MCF 10A (cell line): ENCODE measurements around the gene RAMACL. TPM values are rescaled to one million over a fixed set of nuclear protein-coding genes. Genes with fewer than 3 reads are reported as not detected.
"Not testable (repeated sequence)": the region's sequence is repeated elsewhere in the genome, so short reads cannot be mapped to it uniquely, and the experiment has no call there.

Experiments used
- BruUV-seq: library from RNA; stranded (reverse); fragments of 400-500 nt; replicated peaks from 2 replicates; lab custom pipeline; 2021; lab: Mats Ljungman, UMichigan
- CTCF ChIA-PET: fragments of 300-600 bp; sonication (Branson Sonifier 250); formaldehyde crosslinking; extraction: SDS; loops from one replicate; lab custom pipeline; 2021; ENCODE audit warnings: antibody characterized with exemption, inconsistent platforms; lab: Yijun Ruan, JAX
- POLR2A ChIA-PET: fragments of 300-600, 350-650 bp; sonication (Branson Sonifier 250); formaldehyde crosslinking; extraction: SDS; loops from one replicate; lab custom pipeline; 2020; ENCODE audit warnings: antibody characterized with exemption, inconsistent platforms; lab: Yijun Ruan, JAX
- DNase-seq: peaks from one replicate; pipeline ENCODE4 v3.0.0-alpha.2; 2018; ENCODE audit not compliant: unreplicated experiment
- H3K27ac Mint-ChIP-seq: one replicate; pipeline ENCODE4 v1.8.0; 2022; ENCODE audit warnings: mild to moderate bottlenecking, low read depth, mixed read lengths; ENCODE audit not compliant: unreplicated experiment
- H3K27me3 Mint-ChIP-seq: one replicate; pipeline ENCODE4 v1.8.0; 2022; ENCODE audit warnings: mixed read lengths; ENCODE audit not compliant: insufficient read depth, unreplicated experiment
- H3K36me3 Mint-ChIP-seq: one replicate; pipeline ENCODE4 v1.8.0; 2022; ENCODE audit warnings: mild to moderate bottlenecking, moderate library complexity, mixed read lengths; ENCODE audit not compliant: insufficient read depth, unreplicated experiment
- H3K4me1 Mint-ChIP-seq: one replicate; pipeline ENCODE4 v1.8.0; 2022; ENCODE audit warnings: mixed read lengths; ENCODE audit not compliant: insufficient read depth, unreplicated experiment
- H3K4me3 Mint-ChIP-seq: one replicate; pipeline ENCODE4 v1.8.0; 2022; ENCODE audit warnings: mild to moderate bottlenecking, moderate library complexity, mixed read lengths; ENCODE audit not compliant: unreplicated experiment
- H3K9me3 Mint-ChIP-seq: one replicate; pipeline ENCODE4 v1.8.0; 2022; ENCODE audit warnings: mixed read lengths; ENCODE audit not compliant: unreplicated experiment
- intact Hi-C: fragments of 100-400 bp; cut with micrococcal nuclease; formaldehyde crosslinking; loops from 2 replicates; pipeline ENCODE4 v1.14.1; 2022
- total RNA-seq: library from RNA; stranded (reverse); gene quantifications from 2 replicates; pipeline ENCODE4 v1.2.3, GENCODE V29; 2022
- TF ChIP-seq, protein P1 (sequence below): fragments of 200-600 bp; IDR thresholded peaks from one replicate; pipeline ENCODE4 v1.8.0; 2022; ENCODE audit warnings: antibody characterized with exemption, mild to moderate bottlenecking; ENCODE audit not compliant: unreplicated experiment

Gene RAMACL
- total RNA-seq, 1 experiment from 2014 or later, result 5.3 TPM

DNA sequence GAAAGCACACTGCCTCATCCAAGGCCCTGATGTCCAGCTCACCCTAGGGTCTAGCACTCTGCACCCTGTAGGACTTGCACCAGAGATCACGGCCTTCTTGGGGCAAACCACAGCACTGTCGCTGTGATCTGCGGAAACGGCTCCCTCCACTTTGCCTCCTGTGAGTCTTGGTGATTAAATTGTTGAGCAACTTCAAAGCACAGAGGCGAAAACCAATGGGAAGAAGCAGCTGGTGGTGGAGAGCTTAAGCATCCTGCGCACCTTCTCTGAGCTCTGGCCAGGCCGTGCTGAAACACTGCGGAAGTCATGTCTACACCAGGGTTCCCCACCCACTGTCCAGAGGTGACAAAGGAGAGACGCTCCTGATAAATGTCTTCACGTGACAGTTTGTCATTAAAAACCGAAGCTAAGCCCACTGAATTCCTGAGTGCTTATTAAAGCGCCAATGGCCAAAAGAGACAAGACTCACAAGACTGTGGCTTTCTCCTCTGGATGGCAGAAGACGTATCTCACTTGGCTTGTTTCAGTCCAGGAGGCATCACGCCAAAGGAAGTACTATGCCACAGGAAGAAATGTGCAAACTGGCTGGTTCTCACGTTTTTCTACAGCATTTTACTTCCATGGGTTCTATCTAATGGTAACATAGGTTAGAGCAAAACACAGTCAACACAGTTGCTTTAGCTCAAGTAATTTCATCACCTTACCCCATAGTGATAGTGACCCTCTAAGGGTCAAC, 3.1 kb downstream of the RAMACL start:
- ChIA-PET CTCF (interaction anchor here (0.6 kb wide), 1 partner anchor 35 kb away, joined by 3 read pairs; no protein-coding TSS in a partner anchor), POLR2A (interaction anchor here (0.9 to 1.5 kb wide), 3 partner anchors 10 to 16 kb away, joined by 3 to 11 read pairs (median 3); no protein-coding TSS in a partner anchor)
- Mint-ChIP-seq H3K27me3 (no peaks in the 10 kb centered on the region), H3K27ac (peak overlapping the region; percentile 19), H3K36me3 (peaks cover 43% of the 10 kb centered on the region), H3K4me1 (peaks cover 10% of the 10 kb centered on the region), H3K4me3 (no peak overlapping the region), H3K9me3 (no peaks in the 10 kb centered on the region)
- TF ChIP-seq, protein P1, sequence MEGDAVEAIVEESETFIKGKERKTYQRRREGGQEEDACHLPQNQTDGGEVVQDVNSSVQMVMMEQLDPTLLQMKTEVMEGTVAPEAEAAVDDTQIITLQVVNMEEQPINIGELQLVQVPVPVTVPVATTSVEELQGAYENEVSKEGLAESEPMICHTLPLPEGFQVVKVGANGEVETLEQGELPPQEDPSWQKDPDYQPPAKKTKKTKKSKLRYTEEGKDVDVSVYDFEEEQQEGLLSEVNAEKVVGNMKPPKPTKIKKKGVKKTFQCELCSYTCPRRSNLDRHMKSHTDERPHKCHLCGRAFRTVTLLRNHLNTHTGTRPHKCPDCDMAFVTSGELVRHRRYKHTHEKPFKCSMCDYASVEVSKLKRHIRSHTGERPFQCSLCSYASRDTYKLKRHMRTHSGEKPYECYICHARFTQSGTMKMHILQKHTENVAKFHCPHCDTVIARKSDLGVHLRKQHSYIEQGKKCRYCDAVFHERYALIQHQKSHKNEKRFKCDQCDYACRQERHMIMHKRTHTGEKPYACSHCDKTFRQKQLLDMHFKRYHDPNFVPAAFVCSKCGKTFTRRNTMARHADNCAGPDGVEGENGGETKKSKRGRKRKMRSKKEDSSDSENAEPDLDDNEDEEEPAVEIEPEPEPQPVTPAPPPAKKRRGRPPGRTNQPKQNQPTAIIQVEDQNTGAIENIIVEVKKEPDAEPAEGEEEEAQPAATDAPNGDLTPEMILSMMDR, result no peak
- no peak for DNase-seq
- intact Hi-C loops, result no loop called here
- no TSS peak for BruUV-seq

DNA sequence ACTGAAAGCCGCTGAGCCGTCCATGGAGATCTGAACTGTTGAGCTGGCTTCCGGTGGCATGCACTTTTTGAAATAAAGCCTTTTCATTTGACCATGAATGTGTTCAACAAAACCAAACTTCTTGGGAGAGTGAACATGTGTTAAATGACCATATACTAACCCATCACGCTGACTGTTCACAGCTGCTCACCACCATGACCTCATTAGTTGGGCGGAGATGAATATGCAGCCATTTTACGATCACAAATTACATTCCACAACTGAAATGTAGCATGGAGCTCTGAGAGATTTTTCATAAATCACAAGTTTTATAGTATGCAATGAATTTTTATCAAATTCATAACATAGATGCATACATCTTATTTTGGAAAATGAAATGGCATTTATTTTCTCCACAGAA, 4.2 kb downstream of the RAMACL start:
- no peak overlapping the region for H3K27ac Mint-ChIP-seq
- no peak overlapping the region for H3K4me3 Mint-ChIP-seq
- POLR2A ChIA-PET, result interaction anchor here (1.3 kb wide), 1 partner anchor 15 kb away, joined by 3 read pairs; no protein-coding TSS in a partner anchor
- H3K36me3 Mint-ChIP-seq, result peaks cover 39% of the 10 kb centered on the region
- H3K27me3 Mint-ChIP-seq, result no peaks in the 10 kb centered on the region
- H3K4me1 Mint-ChIP-seq, result peaks cover 10% of the 10 kb centered on the region
- CTCF ChIA-PET, result no interaction called here
- TF ChIP-seq, protein P1, result no peak
- no peak for DNase-seq
- intact Hi-C loops, result no loop called here
- no peaks in the 10 kb centered on the region for H3K9me3 Mint-ChIP-seq
- no TSS peak for BruUV-seq

DNA sequence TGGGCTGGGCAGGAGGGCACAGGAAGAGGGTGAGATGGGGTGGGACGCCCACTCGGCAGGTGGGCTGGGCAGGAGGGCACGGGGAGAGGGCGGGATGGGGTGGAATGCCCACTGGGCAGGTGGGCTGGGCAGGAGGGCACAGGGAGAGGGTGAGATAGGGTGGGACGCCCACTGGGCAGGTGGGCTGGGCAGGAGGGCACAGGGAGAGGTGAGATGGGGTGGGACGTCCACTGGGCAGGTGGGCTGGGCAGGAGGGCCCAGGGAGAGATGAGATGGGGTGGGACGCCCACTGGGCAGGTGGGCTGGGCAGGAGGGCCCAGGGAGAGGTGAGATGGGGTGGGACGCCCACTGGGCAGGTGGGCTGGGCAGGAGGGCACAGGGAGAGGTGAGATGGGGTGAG, 4.7 kb downstream of the RAMACL start:
- intact Hi-C loops, CTCF ChIA-PET, H3K27me3 Mint-ChIP-seq, H3K27ac Mint-ChIP-seq, H3K4me3 Mint-ChIP-seq, H3K9me3 Mint-ChIP-seq, BruUV-seq, DNase-seq: not testable (repeated sequence)
- Mint-ChIP-seq H3K36me3 (peaks cover 39% of the 10 kb centered on the region), H3K4me1 (peaks cover 10% of the 10 kb centered on the region)
- POLR2A ChIA-PET, result interaction anchor here (1.3 kb wide), 1 partner anchor 14 kb away, joined by 3 read pairs; no protein-coding TSS in a partner anchor

DNA sequence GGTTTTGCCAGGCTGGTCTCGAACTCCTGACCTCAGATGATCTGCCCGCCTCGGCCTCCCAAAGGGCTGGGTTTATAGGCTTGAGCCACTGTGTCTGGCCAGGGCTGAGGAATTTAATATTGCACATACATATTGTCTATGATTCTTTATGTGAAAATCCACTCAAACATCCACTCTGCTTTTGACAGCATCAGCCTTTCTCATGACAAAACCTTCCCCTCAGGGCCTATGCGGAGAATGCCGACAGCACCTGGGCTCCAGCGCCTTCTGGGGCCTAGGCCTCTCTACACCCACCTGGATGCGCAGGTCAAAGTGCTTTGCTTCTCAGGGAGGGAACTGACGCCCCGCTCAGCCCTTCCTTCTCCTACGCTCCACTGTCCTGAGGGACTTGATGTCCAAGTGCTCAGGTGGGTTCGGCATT, 5.4 kb downstream of the RAMACL start:
- peaks cover 10% of the 10 kb centered on the region for H3K4me1 Mint-ChIP-seq
- ChIA-PET CTCF (no interaction called here), POLR2A (no interaction called here)
- H3K9me3 Mint-ChIP-seq, result peaks cover 4% of the 10 kb centered on the region
- no peak for DNase-seq
- intact Hi-C loops, result no loop called here
- TF ChIP-seq, protein P1, result no peak
- H3K27me3 Mint-ChIP-seq, result no peaks in the 10 kb centered on the region
- no TSS peak for BruUV-seq
- H3K4me3 Mint-ChIP-seq, result no peak overlapping the region
- H3K27ac Mint-ChIP-seq, result no peak overlapping the region
- H3K36me3 Mint-ChIP-seq, result peaks cover 37% of the 10 kb centered on the region
